HG03103 (cell line): ENCODE measurements around the gene ADAMTS6.

Source experiments
- ATAC-seq: cut with Tn5 transposase; IDR thresholded peaks from one replicate; pipeline ENCODE4 v1.9.1; 2021; ENCODE audit warnings: low read depth; ENCODE audit not compliant: unreplicated experiment

Gene ADAMTS6

GRCh38 chr5:65156933-65157332, 324.8 kb downstream of the ADAMTS6 start:
- no peak for ATAC-seq

GRCh38 chr5:65152131-65152530, 329.6 kb downstream of the ADAMTS6 start:
- ATAC-seq = no peak

GRCh38 chr5:65151614-65152013, 330.1 kb downstream of the ADAMTS6 start:
- no peak for ATAC-seq

- ATAC-seq = no peak
Observed at GRCh38 chr5:65150599-65151304, 331.0 kb downstream of the ADAMTS6 start.

- ATAC-seq = no peak
Observed at GRCh38 chr5:65149827-65150226, 331.9 kb downstream of the ADAMTS6 start.

GRCh38 chr5:65144136-65144871, 337.4 kb downstream of the ADAMTS6 start:
- no peak for ATAC-seq

- ATAC-seq = no peak
Observed at GRCh38 chr5:65142511-65143011, 339.2 kb downstream of the ADAMTS6 start.

- no peak for ATAC-seq
Observed at GRCh38 chr5:65142016-65142415, 339.7 kb downstream of the ADAMTS6 start.

- ATAC-seq = no peak
Observed at GRCh38 chr5:65141493-65141892, 340.2 kb downstream of the ADAMTS6 start.

- ATAC-seq = no peak
Observed at GRCh38 chr5:65137631-65138030, 344.1 kb downstream of the ADAMTS6 start.

- ATAC-seq = no peak
Observed at GRCh38 chr5:65133477-65134110, 348.1 kb downstream of the ADAMTS6 start.

- ATAC-seq = no peak
Observed at GRCh38 chr5:65132386-65132785, 349.3 kb downstream of the ADAMTS6 start.

- no peak for ATAC-seq
Observed at GRCh38 chr5:65128226-65128625, 353.5 kb downstream of the ADAMTS6 start.

- no peak for ATAC-seq
Observed at GRCh38 chr5:65127161-65127901, 354.4 kb downstream of the ADAMTS6 start.

GRCh38 chr5:65126542-65127069, 355.1 kb downstream of the ADAMTS6 start:
- no peak for ATAC-seq

GRCh38 chr5:65125591-65126541, 355.9 kb downstream of the ADAMTS6 start:
- ATAC-seq = no peak

- no peak for ATAC-seq
Observed at GRCh38 chr5:65121880-65122436, 359.8 kb downstream of the ADAMTS6 start.

GRCh38 chr5:65120371-65120967, 361.3 kb downstream of the ADAMTS6 start:
- ATAC-seq = no peak

GRCh38 chr5:65117525-65117924, 364.2 kb downstream of the ADAMTS6 start:
- ATAC-seq = no peak
